Right ventricle myocardium inferior (tissue), 1 donor: Measurements from ENCODE around the gene RNF26. TPM values are rescaled to one million over a fixed set of nuclear protein-coding genes. Genes with fewer than 3 reads are reported as not detected.

ENCODE experiments used
- ATAC-seq: fragments of 200-7000 bp; cut with Tn5 transposase; one replicate; pipeline ENCODE4 v1.9.1; 2020; ENCODE audit warnings: mild to moderate bottlenecking, moderate library complexity
- DNase-seq: peaks from one replicate; pipeline ENCODE4 v3.0.0; 2021; ENCODE audit errors: missing footprints
- intact Hi-C: fragments of 100-400 bp; cut with DNase I; formaldehyde crosslinking; loops from one replicate; pipeline ENCODE4 v1.11.0; 2022
- long read RNA-seq: library from polyadenylated mRNA; unstranded; transcript quantifications from one replicate; pipeline ENCODE4 v2.0.0, GENCODE V29; 2021
- total RNA-seq: library from RNA; stranded (reverse); fragmentation: NEBNext Ultra II Directional; extraction: Animal tissue kit (Norgen Biotek cat#: 25700); gene quantifications from one replicate; pipeline ENCODE4 v1.2.1, GENCODE V29; 2021
- donor health status: DM: no; HTN: yes; CAD: no; lungs with severe emphysema.

The RNF26 gene
- 13.1 TPM for total RNA-seq
- long read RNA-seq, transcript RNF26-201 (1 exons, 2,787 nt): major isoform, 19 of 19 reads
- long read RNA-seq, partial matches to known transcripts: 0 of 19 reads
- long read RNA-seq, other reads (novel, unspliced or antisense): 0 of 19 reads

- intact Hi-C loops: no loop called here
- ATAC-seq (peak; percentile 93), DNase-seq (peak; percentile 94)
Measured at GRCh38 chr11:119334174-119334930, at the start of gene RNF26. Gene RNF26, plus strand, starts transcription at chr11:119334527. Its CDS starts 596 bp downstream, at chr11:119335123.

- ATAC-seq (no peak), DNase-seq (no peak)
- intact Hi-C loops: no loop called here
Measured at GRCh38 chr11:119285431-119285830, 48.9 kb upstream of the RNF26 start.

DNA sequence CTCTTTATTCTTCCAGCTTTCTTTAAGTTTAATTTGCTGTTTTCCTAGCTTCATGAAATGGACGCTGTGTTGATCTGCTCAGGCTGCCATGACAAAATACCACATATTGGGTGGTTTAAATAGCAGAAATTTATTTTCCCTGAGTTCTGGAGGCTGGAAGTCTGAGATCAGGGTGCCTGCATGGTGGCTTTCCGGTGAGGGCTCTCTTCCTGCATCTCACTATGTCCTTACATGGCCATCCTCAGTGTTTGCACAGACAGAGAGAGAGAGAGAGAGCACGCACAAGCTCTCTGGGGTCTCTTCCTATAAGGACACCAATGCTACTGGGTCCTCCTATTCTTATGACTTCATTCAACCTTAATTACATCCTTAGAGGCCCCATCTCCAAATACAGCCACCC, 46.1 kb upstream of the RNF26 start:
- intact Hi-C loops: no loop called here
- ATAC-seq: no peak
- no peak for DNase-seq

GRCh38 chr11:119290894-119291497, 43.3 kb upstream of the RNF26 start:
- intact Hi-C loops: no loop called here
- no peak for DNase-seq
- no peak for ATAC-seq

GRCh38 chr11:119293461-119293860, 40.9 kb upstream of the RNF26 start:
- intact Hi-C loops: no loop called here
- ATAC-seq (no peak), DNase-seq (no peak)

DNA sequence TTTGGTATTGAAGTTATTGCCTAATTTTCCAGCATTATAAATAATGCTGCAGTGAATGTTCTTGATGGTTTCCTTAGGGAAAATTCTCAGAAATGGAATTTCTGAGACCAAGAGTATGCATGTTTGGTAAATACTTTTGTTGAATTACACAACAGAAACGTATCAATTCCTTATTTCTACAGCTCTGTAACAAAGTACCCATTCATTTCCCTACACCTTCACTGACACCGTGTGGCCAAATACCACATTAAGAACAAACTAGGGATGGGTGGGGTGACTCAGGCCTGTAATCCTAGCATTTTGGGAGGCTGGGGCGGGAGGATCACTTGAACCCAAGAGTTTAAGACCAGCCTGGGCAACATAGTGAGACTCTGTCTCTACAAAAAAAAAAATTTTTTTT, 39.1 kb upstream of the RNF26 start:
- intact Hi-C loops: no loop called here
- ATAC-seq: no peak
- DNase-seq: no peak

GRCh38 chr11:119297938-119298337, 36.4 kb upstream of the RNF26 start:
- DNase-seq: no peak
- ATAC-seq: no peak
- intact Hi-C loops: no loop called here

GRCh38 chr11:119298726-119299125, 35.6 kb upstream of the RNF26 start:
- DNase-seq (no peak), ATAC-seq (peak; percentile 89)
- intact Hi-C loops: no loop called here

DNA sequence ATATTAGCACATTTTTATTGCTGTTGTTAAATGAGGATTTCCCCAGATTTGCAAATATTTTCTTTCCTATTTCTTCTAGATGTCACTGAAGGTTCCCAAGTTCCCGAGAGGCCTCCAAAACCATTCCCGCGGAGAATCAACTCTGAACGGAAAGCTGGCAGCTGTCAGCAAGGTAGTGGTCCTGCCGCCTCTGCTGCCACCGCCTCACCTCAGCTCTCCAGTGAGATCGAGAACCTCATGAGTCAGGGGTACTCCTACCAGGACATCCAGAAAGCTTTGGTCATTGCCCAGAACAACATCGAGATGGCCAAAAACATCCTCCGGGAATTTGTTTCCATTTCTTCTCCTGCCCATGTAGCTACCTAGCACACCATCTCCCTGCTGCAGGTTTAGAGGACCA, 34.9 kb upstream of the RNF26 start:
- DNase-seq (no peak), ATAC-seq (no peak)
- intact Hi-C loops: no loop called here

DNA sequence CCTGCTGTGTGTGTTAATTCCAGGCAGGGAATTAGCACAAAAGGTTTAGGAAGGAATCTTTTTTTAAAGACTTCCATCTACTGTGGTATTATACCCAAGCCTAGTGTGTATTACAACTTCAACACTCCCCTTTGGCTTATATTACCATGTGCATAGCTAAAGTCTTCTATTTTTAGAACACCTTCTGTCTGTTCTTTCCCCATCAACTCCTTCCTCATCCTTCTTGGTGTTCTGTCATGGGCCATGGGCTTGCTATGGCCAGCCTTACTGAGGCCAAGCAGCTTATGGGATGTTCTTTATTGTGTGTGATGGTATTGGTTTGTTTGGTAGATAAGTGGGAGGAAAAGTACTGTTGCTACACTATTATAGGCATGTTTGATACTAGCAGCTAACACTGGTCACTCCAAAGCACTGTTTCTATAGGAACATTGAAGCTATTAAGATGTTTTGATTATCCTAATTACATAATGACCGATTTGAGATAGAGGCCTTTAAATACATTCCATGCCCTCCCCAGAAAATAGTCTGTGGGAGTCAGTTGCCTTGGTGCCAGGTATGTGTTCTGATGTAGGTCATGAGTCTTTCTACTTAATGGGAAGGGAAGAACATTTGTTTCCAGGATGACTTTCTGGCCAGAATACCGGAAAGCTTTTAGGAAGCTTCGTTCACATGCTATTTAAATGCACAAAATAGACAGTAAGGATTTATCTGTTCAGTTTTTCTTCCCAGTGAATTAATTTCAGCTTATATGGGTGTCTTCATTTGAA, 33.9 kb upstream of the RNF26 start:
- intact Hi-C loops: no loop called here

GRCh38 chr11:119303227-119303718, 31.1 kb upstream of the RNF26 start:
- ATAC-seq (no peak), DNase-seq (no peak)
- intact Hi-C loops: no loop called here

More for the DNA sequence above, 33.9 kb upstream of the RNF26 start:
- DNase-seq (no peak), ATAC-seq (no peak)

GRCh38 chr11:119305556-119306372, 28.6 kb upstream of the RNF26 start:
- intact Hi-C loops: no loop called here
- no peak for ATAC-seq
- no peak for DNase-seq

- intact Hi-C loops: no loop called here
- ATAC-seq: peak; percentile 27
Measured at GRCh38 chr11:119306373-119306890, 27.9 kb upstream of the RNF26 start.

DNA sequence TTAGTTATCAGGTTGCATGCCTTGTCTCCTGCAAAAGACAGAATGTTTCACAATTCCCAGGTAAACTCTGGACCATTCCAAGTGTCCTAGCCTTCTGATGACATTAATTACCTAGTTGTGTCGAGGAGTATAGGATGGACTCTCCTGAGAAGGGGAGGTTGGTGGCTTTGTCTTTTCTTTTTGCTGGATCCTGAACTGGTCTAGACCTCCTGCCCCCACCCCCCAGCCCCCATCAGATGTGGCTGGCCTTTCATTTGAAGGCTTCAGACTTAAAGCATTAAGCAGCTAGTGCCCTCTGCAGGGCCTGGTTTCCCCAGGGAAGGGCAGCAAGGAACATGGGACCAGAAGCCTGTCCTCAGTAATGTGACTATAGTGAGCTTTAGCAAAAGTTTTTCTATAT, 27.1 kb upstream of the RNF26 start:
- DNase-seq: no peak
- ATAC-seq: no peak
- intact Hi-C loops: no loop called here

More at GRCh38 chr11:119306373-119306890, 27.9 kb upstream of the RNF26 start:
- DNase-seq: no peak

DNA sequence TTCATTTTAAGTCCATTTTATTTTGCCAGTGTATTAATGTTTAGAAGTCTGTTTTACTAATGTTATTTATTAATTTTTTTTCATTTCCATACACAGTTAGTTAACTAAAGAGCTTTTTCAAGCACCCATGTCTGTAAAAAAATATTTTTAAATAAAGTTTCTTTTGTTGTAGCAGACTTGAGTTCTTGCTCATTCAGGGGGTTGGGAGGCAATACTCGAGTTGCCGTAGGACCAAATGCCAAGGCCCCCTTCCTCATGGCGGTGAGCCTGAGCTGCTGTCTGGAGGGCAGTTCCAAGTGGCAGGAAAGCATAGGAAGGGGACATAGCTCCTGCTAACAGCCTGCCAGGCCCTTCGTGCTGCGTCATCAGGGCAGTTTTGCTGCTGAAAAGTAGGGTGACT, 26.4 kb upstream of the RNF26 start:
- ATAC-seq: no peak
- intact Hi-C loops: no loop called here
- DNase-seq: no peak

- intact Hi-C loops: no loop called here
- ATAC-seq: no peak
- DNase-seq: no peak
Measured at GRCh38 chr11:119309411-119309810, 24.9 kb upstream of the RNF26 start.

- DNase-seq (no peak), ATAC-seq (no peak)
- intact Hi-C loops: no loop called here
Measured at GRCh38 chr11:119309953-119310681, 24.2 kb upstream of the RNF26 start.

DNA sequence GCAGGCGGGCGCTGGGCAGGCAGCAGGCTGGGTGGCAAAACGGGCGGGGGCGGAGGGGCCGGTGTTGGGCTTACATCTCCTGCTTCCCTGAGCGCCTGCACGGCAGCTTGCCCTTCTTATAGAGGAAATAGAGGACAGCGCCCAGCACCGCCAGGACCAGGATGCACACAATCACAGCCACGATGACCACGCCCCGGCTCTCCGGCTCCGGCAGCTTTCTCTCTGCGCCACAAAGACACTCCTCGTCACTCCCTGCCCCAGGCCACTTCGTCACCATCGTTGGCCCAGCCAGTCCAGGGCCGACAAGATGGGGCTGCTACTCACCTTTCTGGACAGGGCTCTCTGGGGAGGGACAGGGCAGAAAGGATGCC, 23.7 kb upstream of the RNF26 start:
- no peak for DNase-seq
- intact Hi-C loops: no loop called here
- ATAC-seq: no peak
